Kidney capillary endothelial cell (primary cell): Measurements from ENCODE around the gene FKBP9.
"Not testable (repeated sequence)": the region's sequence is repeated elsewhere in the genome, so short reads cannot be mapped to it uniquely, and the experiment has no call there.

Experiments used
- DNase-seq: peaks from one replicate; pipeline ENCODE4 v3.0.0-alpha.2; 2018; ENCODE audit warnings: low spot score

The FKBP9 gene

GRCh38 chr7:32957326-32958045 is at the start of gene FKBP9:
FKBP9 (plus strand) TSS chr7:32957440; CDS start chr7:32957574, 134 bp downstream.
- DNase-seq, result peak; percentile 76

GRCh38 chr7:32910195-32910594 is 47.0 kb upstream of the FKBP9 start:
- DNase-seq, result no peak

GRCh38 chr7:32914184-32914583 is 43.1 kb upstream of the FKBP9 start:
- no peak for DNase-seq

- no peak for DNase-seq
Observed at GRCh38 chr7:32915041-32915536, 42.2 kb upstream of the FKBP9 start.

- DNase-seq, result no peak
Observed at GRCh38 chr7:32916006-32916405, 41.2 kb upstream of the FKBP9 start.

- not testable (repeated sequence) for DNase-seq
Observed at GRCh38 chr7:32916994-32917393, 40.2 kb upstream of the FKBP9 start.

- no peak for DNase-seq
Observed at GRCh38 chr7:32921896-32922295, 35.3 kb upstream of the FKBP9 start.

GRCh38 chr7:32928785-32929298 is 28.4 kb upstream of the FKBP9 start:
- DNase-seq, result no peak

GRCh38 chr7:32929430-32930143 is 27.7 kb upstream of the FKBP9 start:
- DNase-seq, result no peak

- no peak for DNase-seq
Observed at GRCh38 chr7:32930378-32930777, 26.9 kb upstream of the FKBP9 start.

GRCh38 chr7:32935558-32935957 is 21.7 kb upstream of the FKBP9 start:
- DNase-seq, result no peak

- DNase-seq, result no peak
Observed at GRCh38 chr7:32936689-32937088, 20.6 kb upstream of the FKBP9 start.

- DNase-seq, result peak; percentile 68
Observed at GRCh38 chr7:32937344-32938174, 19.7 kb upstream of the FKBP9 start.

GRCh38 chr7:32941181-32941580 is 16.1 kb upstream of the FKBP9 start:
- no peak for DNase-seq

- peak; percentile 21 for DNase-seq
Observed at GRCh38 chr7:32941681-32942414, 15.4 kb upstream of the FKBP9 start.

GRCh38 chr7:32942415-32943251 is 14.6 kb upstream of the FKBP9 start:
- peak; percentile 64 for DNase-seq

- no peak for DNase-seq
Observed at GRCh38 chr7:32943252-32944030, 13.8 kb upstream of the FKBP9 start.

GRCh38 chr7:32947420-32947983 is 9.7 kb upstream of the FKBP9 start:
- DNase-seq, result no peak

- DNase-seq, result no peak
Observed at GRCh38 chr7:32948202-32948601, 9.0 kb upstream of the FKBP9 start.
